Measurements from ENCODE around the gene KLC1. TPM values are rescaled to one million over a fixed set of nuclear protein-coding genes. Genes with fewer than 3 reads are reported as not detected.

The KLC1 gene
- total and polyA plus RNA-seq, 2 of the 13 experiments (the other 11 are each of a cell fraction or from before 2014, with no cell fraction given): 53.2 to 63.5 TPM

- TF ChIP-seq ERF (CRISPR knock-in tag; IDR thresholded peaks at IDR 0.05): no peak
- no peak for TF ChIP-seq CHD2 (IDR thresholded peaks at IDR 0.05; ENCODE audit: low read depth, low read length)
- TF ChIP-seq ZNF768 (CRISPR knock-in tag; IDR thresholded peaks at IDR 0.05): no peak
Observed at GRCh38 chr14:103728141-103728540, 99.1 kb downstream of the KLC1 start (continued).

- POLR2A ChIA-PET: no interaction called here
- no peaks in the 10 kb centered on the region for H3K4me1 ChIP-seq (ENCODE audit: insufficient read depth, low read length)
- WGBS (ENCODE audit: low lambda C conversion rate): 99% methylated on average over 12 of the region's 12 CpGs
- no peak for TF ChIP-seq SCMH1 (CRISPR knock-in tag; IDR thresholded peaks at IDR 0.05; ENCODE audit: borderline replicate concordance)
- TF ChIP-seq ZNF768 (CRISPR knock-in tag; IDR thresholded peaks at IDR 0.05): no peak
- no peak for TF ChIP-seq STAT6 (CRISPR knock-in tag; IDR thresholded peaks at IDR 0.05; ENCODE audit: borderline replicate concordance)
- TF ChIP-seq ZNF33B (CRISPR knock-in tag; IDR thresholded peaks at IDR 0.05): no peak
- no peak for TF ChIP-seq ZNF317 (CRISPR knock-in tag; IDR thresholded peaks at IDR 0.05)
- TF ChIP-seq ZNF710 (CRISPR knock-in tag; IDR thresholded peaks at IDR 0.05; ENCODE audit: borderline replicate concordance): no peak
- TF ChIP-seq ZNF224 (CRISPR knock-in tag; IDR thresholded peaks at IDR 0.05): no peak
- TF ChIP-seq ZNF557 (CRISPR knock-in tag; IDR thresholded peaks at IDR 0.05): no peak
- TF ChIP-seq ATF7-NPFF (CRISPR knock-in tag; IDR thresholded peaks at IDR 0.05; ENCODE audit: low read depth): no peak
- no peak for TF ChIP-seq RBAK (CRISPR knock-in tag; IDR thresholded peaks at IDR 0.05)
- no peak for TF ChIP-seq ZFAT (CRISPR knock-in tag; conservative IDR thresholded peaks at IDR 0.05)
- no peak for TF ChIP-seq ZBTB25 (CRISPR knock-in tag; IDR thresholded peaks at IDR 0.05)
- TF ChIP-seq ATRX (CRISPR knock-in tag; IDR thresholded peaks at IDR 0.05; ENCODE audit: borderline replicate concordance): no peak
- no peak for TF ChIP-seq RFX1 (IDR thresholded peaks at IDR 0.05)
- H3K79me2 ChIP-seq (ENCODE audit: insufficient read depth, low read length): peaks cover 18% of the 10 kb centered on the region
- no peak for DNase-seq (ENCODE audit: low spot score)
- H3K27ac ChIP-seq (ENCODE audit: extremely low read length, insufficient read depth, low read length): no peak overlapping the region
- H3K4me3 ChIP-seq (replicated peaks in 1 of 3; ENCODE audit: insufficient read depth in 1 of 3, low read depth in 2 of 3, low read length in 3 of 3): no peak overlapping the region
- no peaks in the 10 kb centered on the region for H4K20me1 ChIP-seq (ENCODE audit: insufficient read depth, low read length)
- no peak overlapping the region for H2AFZ ChIP-seq (ENCODE audit: low read length)
- in situ Hi-C loops (cut with HindIII; ENCODE audit: extremely low pct_ligation_motif_present, low pct_unique_long_range_greater_than_20kb): no loop called here
- H3K9me3 ChIP-seq (ENCODE audit: low read length): no peaks in the 10 kb centered on the region
- ATAC-seq: no peak
- H3K4me2 ChIP-seq (ENCODE audit: low read depth, low read length): no peak overlapping the region
- peaks cover 19 to 51% of the 10 kb centered on the region in 2 experiments for H3K36me3 ChIP-seq (replicated peaks in 1 of 2; ENCODE audit: control insufficient read depth in 1 of 2, insufficient read depth in 2 of 2, low read length in 2 of 2)
- no peak overlapping the region for H3K9ac ChIP-seq (ENCODE audit: insufficient read depth, low read depth, low read length)
- intact Hi-C loops (cut with micrococcal nuclease; ENCODE audit: unreplicated experiment): no loop called here
- BruUV-seq (replicated peaks): no TSS peak
- CTCF ChIA-PET (ENCODE audit: low intra/inter-chr PET ratio, low total read pairs): no interaction called here
- no peak for FAIRE-seq
- H3K27me3 ChIP-seq (ENCODE audit: control insufficient read depth in 1 of 2, insufficient read depth in 2 of 2, low read length in 2 of 2): no peaks in the 10 kb centered on the region
Observed at GRCh38 chr14:103728721-103729120, 99.7 kb downstream of the KLC1 start.

Measured in HepG2 (cell line).